Retinal pigment epithelial cell (primary cell): Measurements from ENCODE around the gene MYH10.

Source experiments
- DNase-seq: peaks from one replicate; pipeline ENCODE4 v3.0.0-alpha.2; 2010; ENCODE audit warnings: low read depth
- H3K4me3 ChIP-seq: 2 replicates; pipeline ENCODE4 v1.5.1; 2011; ENCODE audit warnings: mild to moderate bottlenecking, low read length, control low read depth, moderate library complexity
- TF ChIP-seq, protein P1 (sequence below): conservative IDR thresholded peaks from 2 replicates; pipeline ENCODE4 v1.5.1; 2011; ENCODE audit warnings: low read depth, low read length, control low read depth, inconsistent platforms

MYH10 gene

DNA sequence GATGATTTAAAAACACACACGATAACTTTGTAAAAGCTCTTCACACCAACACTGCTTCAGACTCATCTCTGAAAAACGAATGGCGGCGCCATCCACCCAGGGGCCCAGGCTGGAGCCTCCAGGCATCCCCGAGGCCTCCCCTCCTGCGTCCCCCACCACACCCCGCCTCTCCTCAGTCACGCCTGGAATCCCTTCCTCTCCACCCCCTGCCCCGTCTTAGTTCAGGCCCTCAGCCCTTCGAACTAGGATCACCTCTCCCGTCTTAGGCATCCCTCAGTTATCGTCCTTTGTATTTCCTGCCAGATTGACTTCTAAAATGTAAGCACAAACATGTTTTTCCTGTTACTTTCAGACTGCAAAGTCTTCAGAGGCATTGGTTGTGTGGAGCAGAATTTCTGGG, 136.5 kb downstream of the MYH10 start:
- no peak for DNase-seq
- TF ChIP-seq, protein P1, sequence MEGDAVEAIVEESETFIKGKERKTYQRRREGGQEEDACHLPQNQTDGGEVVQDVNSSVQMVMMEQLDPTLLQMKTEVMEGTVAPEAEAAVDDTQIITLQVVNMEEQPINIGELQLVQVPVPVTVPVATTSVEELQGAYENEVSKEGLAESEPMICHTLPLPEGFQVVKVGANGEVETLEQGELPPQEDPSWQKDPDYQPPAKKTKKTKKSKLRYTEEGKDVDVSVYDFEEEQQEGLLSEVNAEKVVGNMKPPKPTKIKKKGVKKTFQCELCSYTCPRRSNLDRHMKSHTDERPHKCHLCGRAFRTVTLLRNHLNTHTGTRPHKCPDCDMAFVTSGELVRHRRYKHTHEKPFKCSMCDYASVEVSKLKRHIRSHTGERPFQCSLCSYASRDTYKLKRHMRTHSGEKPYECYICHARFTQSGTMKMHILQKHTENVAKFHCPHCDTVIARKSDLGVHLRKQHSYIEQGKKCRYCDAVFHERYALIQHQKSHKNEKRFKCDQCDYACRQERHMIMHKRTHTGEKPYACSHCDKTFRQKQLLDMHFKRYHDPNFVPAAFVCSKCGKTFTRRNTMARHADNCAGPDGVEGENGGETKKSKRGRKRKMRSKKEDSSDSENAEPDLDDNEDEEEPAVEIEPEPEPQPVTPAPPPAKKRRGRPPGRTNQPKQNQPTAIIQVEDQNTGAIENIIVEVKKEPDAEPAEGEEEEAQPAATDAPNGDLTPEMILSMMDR: no peak
- H3K4me3 ChIP-seq: no peak overlapping the region

DNA sequence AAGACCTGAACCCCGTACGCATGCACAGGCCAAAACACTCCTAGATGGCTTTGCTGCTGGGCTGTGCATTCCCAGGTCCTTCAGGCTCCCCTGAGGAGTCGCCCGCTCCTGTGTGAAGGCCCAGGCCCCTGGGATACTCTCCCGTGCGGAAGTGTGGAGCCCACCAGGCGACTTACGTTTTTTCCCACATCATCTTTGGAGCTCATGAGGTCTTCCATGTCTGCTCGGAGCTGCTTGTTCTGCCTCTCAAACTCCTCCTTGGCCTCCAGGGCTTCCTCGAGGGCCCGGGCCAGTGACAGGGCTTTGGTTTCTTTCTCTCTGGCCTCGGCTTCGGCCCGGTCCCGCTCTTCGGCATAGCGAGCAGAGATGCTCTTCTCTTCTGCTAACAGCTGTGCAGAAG, 138.4 kb downstream of the MYH10 start:
- TF ChIP-seq, protein P1: no peak
- no peak for DNase-seq
- no peak overlapping the region for H3K4me3 ChIP-seq

DNA sequence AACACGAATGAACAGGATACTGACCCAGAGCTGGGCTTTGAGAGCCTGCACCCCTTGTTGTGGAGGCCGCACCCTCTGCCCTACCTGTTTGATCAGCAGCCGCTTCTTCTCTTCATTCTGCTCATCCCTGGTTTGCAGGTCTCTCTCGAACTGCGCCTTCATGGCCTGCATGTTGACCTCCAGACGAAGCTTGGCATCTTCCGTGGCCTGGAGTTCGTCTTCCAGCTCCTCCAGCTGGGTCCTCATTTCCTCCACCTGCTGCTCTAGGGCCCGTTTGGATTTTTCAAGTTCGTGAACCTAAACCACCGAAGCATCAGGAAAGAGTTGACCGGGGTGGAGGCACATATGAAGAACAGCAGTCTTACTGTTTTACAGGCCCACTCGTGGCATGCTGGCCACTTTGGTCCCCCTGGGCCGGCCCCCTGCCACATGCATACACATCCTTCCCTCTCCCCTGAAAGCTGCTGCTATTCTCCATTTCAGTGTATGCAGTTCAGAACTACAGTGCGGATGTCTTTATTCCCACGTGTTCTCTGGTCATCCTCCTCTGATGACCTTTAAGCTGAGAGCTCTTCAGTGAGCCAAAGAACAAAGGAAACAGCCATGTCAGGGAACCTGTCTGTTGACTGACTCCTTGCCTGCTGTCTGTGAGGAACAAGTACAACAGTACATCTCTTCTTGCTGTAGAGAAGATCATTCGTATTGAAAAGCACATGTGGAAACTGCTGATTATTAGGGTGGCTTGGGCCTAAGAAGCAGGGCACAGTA, 140.1 kb downstream of the MYH10 start:
- DNase-seq: no peak
- H3K4me3 ChIP-seq: no peak overlapping the region
- TF ChIP-seq, protein P1: no peak

DNA sequence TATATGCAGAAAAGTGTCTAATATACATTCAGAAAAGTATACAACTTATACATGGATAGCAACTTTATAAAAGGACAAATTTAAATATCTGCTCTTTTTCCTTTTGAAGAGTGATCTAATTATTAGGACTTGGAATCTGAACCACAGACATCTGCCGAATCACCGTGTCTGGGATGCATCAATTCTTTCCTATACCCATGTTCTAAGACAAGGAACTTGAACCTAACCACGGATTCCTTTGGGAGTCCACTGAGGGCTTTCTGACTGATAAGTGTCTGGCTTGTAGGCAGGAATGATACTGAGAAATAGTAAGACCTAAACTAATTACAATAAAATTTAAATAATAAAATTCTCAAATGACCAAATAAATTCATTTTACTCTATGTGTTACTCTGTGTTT, 140.7 kb downstream of the MYH10 start:
- no peak overlapping the region for H3K4me3 ChIP-seq
- TF ChIP-seq, protein P1: no peak
- DNase-seq: no peak

DNA sequence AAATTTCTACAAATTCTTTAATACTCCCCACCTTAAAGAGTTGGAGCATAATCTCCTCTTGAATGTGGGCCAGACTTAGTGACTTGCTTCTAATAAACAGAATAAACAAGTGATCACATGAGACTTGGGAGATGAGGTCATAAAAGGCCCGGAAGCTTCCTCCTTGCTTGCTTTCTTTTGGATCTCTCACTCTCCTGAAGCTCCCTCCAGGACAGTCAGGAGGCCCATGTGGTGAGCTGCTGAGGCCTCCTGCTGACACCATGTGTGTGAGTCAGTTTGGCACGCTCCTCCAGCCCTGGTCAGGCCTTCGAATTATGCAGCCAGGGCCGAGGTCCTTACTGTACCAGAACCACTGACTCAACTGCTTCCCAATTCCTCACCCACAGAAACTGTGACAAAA, 141.6 kb downstream of the MYH10 start:
- peak; percentile 69 for DNase-seq
- no peak overlapping the region for H3K4me3 ChIP-seq
- TF ChIP-seq, protein P1: no peak

DNA sequence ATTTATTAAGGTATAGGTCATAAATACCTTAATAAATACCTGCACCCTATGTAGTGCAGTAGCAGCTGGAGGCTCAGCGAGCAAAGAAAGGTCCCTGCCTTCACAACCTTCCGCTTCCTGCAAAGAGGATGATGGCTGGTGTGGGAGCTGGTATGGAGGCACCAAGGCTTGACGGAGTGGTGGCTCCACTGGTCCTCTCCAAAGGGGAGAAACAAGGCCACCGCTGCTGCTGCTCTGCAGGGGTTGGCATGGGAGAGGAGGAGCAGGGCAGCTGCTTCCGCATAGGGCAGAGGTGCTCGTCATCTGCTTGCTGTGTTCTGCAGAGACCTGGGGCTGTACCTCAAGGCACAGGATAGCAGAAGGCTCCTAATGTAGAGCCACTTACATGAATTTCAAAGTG, 142.0 kb downstream of the MYH10 start:
- TF ChIP-seq, protein P1: no peak
- no peak for DNase-seq
- no peak overlapping the region for H3K4me3 ChIP-seq

DNA sequence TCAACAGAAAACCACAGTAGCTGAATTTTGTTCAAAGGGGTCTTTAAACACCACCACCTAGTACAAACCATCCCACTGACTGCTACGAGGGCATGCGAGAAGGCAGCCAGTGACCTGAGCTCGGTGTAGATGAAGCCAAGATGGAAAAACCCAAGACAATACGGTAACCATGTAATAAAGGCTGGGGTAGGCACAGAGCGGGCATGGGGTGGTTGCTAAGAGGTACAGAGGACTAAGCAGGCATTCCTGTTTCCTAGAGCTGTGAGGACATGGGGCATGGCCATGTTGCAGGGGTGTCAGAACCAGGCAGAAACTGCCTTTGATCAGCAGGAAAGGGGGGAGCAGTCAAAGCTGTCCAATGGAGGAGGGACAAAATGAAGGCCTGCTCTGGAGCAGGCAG, 142.8 kb downstream of the MYH10 start:
- DNase-seq: no peak
- no peak overlapping the region for H3K4me3 ChIP-seq
- TF ChIP-seq, protein P1: no peak
